IgD-negative memory B cell (primary cell): ENCODE measurements around the gene MICB. TPM values are rescaled to one million over a fixed set of nuclear protein-coding genes. Genes with fewer than 3 reads are reported as not detected.

Experiments used
- H3K27ac Mint-ChIP-seq, 3 donors: one replicate each; pipeline ENCODE4 v1.8.0; 2020 to 2022; ENCODE audit warnings: mild to moderate bottlenecking in 3 of 3, mixed read lengths in 3 of 3, moderate library complexity in 1 of 3
- H3K27me3 Mint-ChIP-seq: one replicate; pipeline ENCODE4 v1.8.0; 2021; ENCODE audit warnings: mixed read lengths
- H3K36me3 Mint-ChIP-seq: one replicate; pipeline ENCODE4 v1.8.0; 2020; ENCODE audit warnings: mild to moderate bottlenecking, mixed read lengths
- H3K4me1 Mint-ChIP-seq, 3 donors: one replicate each; pipeline ENCODE4 v1.8.0; 2020 to 2022; ENCODE audit warnings: mixed read lengths in 3 of 3, mild to moderate bottlenecking in 1 of 3
- H3K4me3 Mint-ChIP-seq, 4 donors: one replicate each; pipeline ENCODE4 v1.8.0; 2020 to 2022; ENCODE audit warnings: mild to moderate bottlenecking in 4 of 4, mixed read lengths in 4 of 4, moderate library complexity in 3 of 4
- H3K9me3 Mint-ChIP-seq, 3 donors: one replicate each; pipeline ENCODE4 v1.8.0; 2020 to 2021; ENCODE audit warnings: mixed read lengths in 3 of 3, mild to moderate bottlenecking in 1 of 3
- polyA plus RNA-seq: library from polyadenylated mRNA; unstranded; fragments of 300-500 nt; fragmentation: Illumina TruSeq; gene quantifications from one replicate; pipeline ENCODE4 v1.2.3, GENCODE V29; 2021

Gene MICB
- polyA plus RNA-seq, 1 donor from 2014 or later: 9.3 TPM

DNA sequence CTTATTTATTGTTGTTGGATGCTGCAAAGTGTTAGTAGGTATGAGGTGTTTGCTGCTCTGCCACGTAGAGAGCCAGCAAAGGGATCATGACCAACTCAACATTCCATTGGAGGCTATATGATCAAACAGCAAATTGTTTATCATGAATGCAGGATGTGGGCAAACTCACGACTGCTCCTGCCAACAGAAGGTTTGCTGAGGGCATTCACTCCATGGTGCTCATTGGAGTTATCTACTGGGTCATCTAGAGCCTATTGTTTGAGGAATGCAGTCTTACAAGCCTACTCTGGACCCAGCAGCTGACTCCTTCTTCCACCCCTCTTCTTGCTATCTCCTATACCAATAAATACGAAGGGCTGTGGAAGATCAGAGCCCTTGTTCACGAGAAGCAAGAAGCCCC lies 12.1 kb downstream of the MICB start:
- Mint-ChIP-seq H3K36me3 (peaks cover 4% of the 10 kb centered on the region), H3K4me3 (no peak overlapping the region), H3K27me3 (no peaks in the 10 kb centered on the region), H3K4me1 (peaks cover 0 to 2% (median under 1%) of the 10 kb centered on the region in 3 donors), H3K27ac (no peak overlapping the region), H3K9me3 (no peaks in the 10 kb centered on the region)

DNA sequence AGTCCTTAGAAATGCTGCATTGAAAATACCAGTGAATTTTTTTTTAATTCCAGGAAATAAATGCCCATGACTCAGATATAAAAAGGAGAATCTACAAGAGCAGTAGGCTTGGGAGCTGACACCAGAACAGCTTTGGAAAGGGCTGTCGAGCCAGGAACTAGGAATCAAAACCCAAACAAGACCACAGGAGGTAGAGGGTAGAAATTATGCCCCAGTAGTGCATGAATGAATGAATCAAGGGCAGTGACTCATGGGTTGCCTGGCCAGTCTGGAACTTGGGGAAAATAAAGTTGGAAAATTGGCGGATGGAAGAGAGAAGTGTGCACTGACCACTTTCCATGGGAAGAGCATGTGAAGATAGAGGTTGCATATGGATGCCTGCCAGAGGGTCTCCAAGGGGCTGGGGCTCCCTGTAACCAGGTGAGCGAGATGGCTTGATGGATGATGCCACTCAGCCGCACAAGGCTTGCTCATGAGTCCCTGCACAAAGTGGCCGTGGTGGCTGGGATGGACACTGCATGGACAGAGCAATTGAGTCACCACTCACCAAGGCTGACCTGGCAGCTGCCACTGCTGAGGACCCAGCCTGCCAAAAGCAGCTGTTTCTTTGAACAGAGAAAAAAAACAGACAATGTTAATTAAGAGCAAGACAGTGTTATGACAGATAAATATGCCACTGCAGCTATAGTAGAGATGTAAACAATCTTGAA lies 15.7 kb downstream of the MICB start:
- Mint-ChIP-seq H3K27ac (no peak overlapping the region), H3K4me1 (no peaks in the 10 kb centered on the region), H3K36me3 (peaks cover 4% of the 10 kb centered on the region), H3K9me3 (no peaks in the 10 kb centered on the region), H3K4me3 (no peak overlapping the region), H3K27me3 (no peaks in the 10 kb centered on the region)

DNA sequence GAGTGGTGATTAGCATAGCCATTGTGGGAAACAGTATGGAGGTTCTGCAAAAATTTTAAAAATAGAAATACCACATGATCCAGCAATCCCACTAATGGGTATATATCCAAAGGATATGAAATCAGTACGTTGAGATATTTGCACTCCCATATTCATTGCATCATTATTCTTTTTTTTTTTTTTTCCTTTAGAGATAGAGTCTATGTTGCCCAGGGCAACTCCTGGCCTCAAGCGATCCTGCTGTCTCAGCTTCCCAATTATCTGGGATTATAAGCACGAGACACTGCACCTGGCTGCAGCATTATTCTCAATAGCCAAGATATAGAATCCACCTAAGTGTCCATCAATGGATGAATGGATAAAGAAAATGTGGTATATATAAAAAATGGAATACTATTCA lies 23.9 kb downstream of the MICB start:
- H3K27me3 Mint-ChIP-seq: no peaks in the 10 kb centered on the region
- H3K4me3 Mint-ChIP-seq: no peak overlapping the region
- H3K4me1 Mint-ChIP-seq: no peaks in the 10 kb centered on the region
- no peaks in the 10 kb centered on the region for H3K9me3 Mint-ChIP-seq
- no peak overlapping the region for H3K27ac Mint-ChIP-seq
- H3K36me3 Mint-ChIP-seq: no peaks in the 10 kb centered on the region

DNA sequence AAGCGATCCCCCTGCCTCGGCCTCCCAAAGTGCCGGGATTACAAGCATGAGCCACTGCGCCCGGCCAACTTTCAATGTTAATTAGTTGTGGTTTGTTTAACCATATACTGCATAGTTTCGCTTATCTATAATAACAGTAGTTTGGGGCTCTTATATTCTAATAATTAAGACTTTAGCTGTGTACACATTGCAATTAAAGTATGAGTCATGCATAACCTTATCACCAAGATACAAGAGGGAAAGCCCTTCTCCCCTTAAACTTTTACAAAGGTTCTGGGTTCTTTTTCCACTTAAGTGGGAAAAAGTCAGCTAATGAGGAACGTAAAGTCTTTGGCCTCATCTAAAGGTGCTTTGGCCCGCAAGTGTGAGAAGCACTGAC lies 27.6 kb downstream of the MICB start:
- no peaks in the 10 kb centered on the region for H3K27me3 Mint-ChIP-seq
- H3K27ac Mint-ChIP-seq: peak overlapping the region in 1 of 3 donors; percentile 16

DNA sequence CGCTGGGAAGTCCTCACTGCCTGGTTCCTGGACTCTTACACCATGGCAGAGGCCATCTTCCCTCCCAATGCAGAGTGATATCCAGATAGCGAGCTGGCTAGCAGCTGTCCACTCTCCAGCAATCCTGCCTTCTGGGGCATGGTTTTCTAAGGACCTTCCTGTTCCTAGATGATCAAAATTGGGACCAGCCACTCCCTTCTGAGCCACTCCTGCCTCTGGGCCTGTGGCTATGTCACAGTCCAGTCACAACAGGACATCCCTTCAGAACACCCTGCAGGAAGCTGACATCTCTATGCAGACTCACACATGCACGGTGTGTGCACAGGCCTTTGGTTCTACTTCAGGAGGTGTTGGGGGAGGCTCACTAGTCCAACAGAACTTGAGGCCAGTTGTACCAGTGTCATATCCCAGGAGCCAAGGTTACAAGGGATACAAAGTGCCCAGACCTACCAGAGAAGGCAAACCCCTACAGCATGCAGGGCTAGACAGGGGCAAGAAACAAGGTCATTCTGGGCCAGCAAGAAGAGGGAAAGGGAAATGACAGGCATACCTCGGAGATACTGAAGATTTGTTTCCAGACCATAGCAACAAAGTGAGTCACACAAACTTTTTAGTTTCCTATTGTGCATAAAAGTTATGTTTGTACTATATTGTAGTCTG lies 28.1 kb downstream of the MICB start:
- Mint-ChIP-seq H3K27ac (no peak overlapping the region), H3K36me3 (no peaks in the 10 kb centered on the region), H3K4me3 (no peak overlapping the region)

More for the DNA sequence above, 27.6 kb downstream of the MICB start:
- Mint-ChIP-seq H3K9me3 (no peaks in the 10 kb centered on the region), H3K4me1 (peaks cover 0 to 4% (median 0%) of the 10 kb centered on the region in 3 donors), H3K4me3 (no peak overlapping the region), H3K36me3 (no peaks in the 10 kb centered on the region)

DNA sequence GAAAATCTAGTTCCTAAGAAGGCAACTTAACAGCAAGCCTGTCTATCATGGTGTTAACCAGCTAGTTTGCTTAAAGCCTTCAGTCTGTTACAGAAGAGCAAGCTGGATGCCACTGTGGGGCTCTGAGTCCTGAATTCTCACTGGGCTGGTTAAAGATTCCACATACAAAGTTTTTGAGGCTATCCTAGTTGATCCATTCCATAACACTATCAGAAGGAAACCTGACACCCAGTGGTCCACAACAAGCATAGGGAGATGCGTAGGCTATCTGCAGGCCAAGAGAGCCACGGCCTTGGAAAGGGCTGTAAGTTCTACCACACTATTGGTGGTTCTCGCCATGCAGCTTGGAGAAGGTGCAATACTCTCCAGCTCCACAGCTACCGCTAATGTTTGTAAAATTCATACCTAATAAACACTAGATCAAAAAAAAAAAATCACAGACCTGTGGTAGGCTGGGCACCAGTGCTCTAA lies 30.4 kb downstream of the MICB start:
- H3K9me3 Mint-ChIP-seq: no peaks in the 10 kb centered on the region
- no peak overlapping the region for H3K4me3 Mint-ChIP-seq
- no peaks in the 10 kb centered on the region for H3K36me3 Mint-ChIP-seq
- no peak overlapping the region for H3K27ac Mint-ChIP-seq
- peaks cover 0 to 4% (median 4%) of the 10 kb centered on the region in 3 donors for H3K4me1 Mint-ChIP-seq
- H3K27me3 Mint-ChIP-seq: no peaks in the 10 kb centered on the region

More for the DNA sequence above, 28.1 kb downstream of the MICB start:
- H3K9me3 Mint-ChIP-seq: no peaks in the 10 kb centered on the region
- H3K27me3 Mint-ChIP-seq: no peaks in the 10 kb centered on the region
- peaks cover 0 to 4% (median 1%) of the 10 kb centered on the region in 3 donors for H3K4me1 Mint-ChIP-seq

DNA sequence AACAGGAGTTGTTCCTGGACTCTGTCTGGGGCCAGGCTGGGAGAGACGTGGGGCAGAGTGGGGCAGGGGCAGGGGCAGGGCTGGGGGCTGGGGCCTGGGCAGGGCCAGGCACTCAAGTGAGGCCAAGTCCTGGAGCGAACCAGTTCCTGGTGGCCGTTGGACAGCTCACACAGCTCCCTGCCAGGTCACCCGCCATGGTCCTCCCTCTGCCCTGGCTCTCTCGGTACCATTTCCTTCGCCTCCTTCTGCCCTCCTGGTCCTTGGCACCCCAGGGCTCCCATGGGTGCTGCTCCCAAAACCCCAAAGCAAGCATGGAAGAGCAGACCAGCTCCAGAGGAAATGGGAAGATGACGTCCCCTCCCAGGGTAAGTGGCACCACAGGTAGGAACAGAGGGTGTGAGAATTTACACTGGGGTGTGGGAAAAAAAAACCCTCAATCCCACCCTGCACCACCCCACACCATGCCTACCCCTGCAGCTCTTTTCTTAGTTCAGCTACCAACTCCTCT lies 30.9 kb downstream of the MICB start, which contains the start of gene MCCD1:
TSS of gene MCCD1 (plus strand) at position 142 of the 508 bp plus-strand sequence. CDS start at position 195, 53 bp downstream.
- no peaks in the 10 kb centered on the region for H3K27me3 Mint-ChIP-seq
- no peaks in the 10 kb centered on the region for H3K36me3 Mint-ChIP-seq
- no peak within 1 kb of the TSS for H3K27ac Mint-ChIP-seq
- H3K4me3 Mint-ChIP-seq: no peak within 1 kb of the TSS
- peaks cover 0 to 5% (median 4%) of the 10 kb centered on the region in 3 donors for H3K4me1 Mint-ChIP-seq
- no peaks in the 10 kb centered on the region for H3K9me3 Mint-ChIP-seq

DNA sequence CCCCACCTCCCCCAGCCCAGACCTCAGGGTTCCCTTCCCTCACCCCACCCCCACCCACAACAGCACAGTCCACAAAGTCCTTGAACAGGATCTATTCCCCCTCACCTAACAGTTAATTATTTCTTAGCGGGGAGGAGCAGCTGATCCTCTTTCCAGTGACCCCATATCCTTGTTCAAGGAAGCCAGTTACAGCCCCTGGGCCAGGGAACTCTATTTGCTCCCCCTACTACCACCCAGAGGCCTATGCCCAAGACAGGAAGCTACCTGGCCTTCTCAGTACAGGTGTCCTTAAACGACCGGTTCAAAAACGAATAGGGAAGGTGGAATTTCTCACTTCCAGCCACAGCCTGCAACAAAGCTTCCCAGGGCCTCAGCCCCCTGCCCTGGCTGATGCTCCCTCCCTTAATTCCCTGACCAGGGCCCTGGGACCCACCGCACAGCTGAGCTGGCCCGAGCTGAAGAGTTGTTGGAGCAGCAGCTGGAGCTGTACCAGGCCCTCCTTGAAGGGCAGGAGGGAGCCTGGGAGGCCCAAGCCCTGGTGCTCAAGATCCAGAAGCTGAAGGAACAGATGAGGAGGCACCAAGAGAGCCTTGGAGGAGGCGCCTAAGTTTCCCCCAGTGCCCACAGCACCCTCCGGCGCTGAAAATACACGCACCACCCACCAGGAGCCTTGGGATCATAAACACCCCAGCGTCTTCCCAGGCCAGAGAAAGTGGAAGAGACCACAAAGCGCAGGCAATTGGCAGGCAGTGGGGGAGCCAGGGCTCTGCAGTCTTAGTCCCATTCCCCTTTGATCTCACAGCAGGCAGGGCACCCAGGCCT lies 31.6 kb downstream of the MICB start:
- Mint-ChIP-seq H3K27me3 (no peaks in the 10 kb centered on the region), H3K27ac (no peak overlapping the region), H3K36me3 (no peaks in the 10 kb centered on the region), H3K4me1 (peaks cover 0 to 5% (median 4%) of the 10 kb centered on the region in 3 donors), H3K4me3 (no peak overlapping the region), H3K9me3 (no peaks in the 10 kb centered on the region)

DNA sequence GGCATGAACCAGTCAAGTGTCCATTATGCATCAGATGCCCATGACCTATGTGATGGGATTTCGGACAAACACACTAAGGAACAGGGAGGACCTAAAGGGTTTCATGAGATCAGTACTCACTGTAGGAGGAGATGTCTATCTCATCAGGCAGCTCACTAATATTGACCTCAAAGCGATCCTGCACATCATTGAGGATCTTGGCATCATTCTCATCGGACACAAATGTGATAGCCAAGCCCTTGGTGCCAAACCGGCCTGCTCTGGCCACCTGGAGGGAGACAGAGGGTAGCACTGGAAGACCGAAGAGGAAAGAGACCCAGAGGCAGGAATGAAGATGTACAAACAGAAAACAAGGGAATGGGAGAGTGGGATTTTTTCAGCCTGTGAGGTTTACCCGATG lies 32.7 kb downstream of the MICB start:
- Mint-ChIP-seq H3K4me3 (no peak overlapping the region), H3K27ac (peak overlapping the region in 1 of 3 donors; percentile 57), H3K4me1 (peaks cover 0 to 5% (median 4%) of the 10 kb centered on the region in 3 donors), H3K36me3 (no peaks in the 10 kb centered on the region), H3K27me3 (no peaks in the 10 kb centered on the region), H3K9me3 (no peaks in the 10 kb centered on the region)

DNA sequence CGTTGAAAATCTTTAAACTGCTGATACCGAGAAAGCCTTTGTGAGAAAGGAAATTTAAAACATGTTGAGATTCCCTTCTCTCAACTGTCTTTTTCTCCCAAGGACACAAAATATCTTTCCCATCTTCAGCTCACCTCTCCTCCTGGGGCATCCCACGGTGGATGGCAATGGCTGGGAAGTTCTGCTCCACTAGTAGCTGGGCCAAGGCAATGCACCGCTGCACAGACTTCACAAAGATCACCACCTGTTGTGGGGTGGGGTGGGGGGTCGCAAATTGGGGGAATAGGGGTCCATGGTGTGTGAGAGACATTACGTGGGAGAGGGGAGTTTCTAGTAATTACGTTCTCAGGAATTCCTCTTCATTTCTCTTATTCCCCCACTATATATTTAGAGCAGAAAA lies 33.2 kb downstream of the MICB start:
- H3K27ac Mint-ChIP-seq: no peak overlapping the region
- no peak overlapping the region for H3K4me3 Mint-ChIP-seq
- H3K9me3 Mint-ChIP-seq: no peaks in the 10 kb centered on the region
- H3K36me3 Mint-ChIP-seq: no peaks in the 10 kb centered on the region
- peaks cover 0 to 8% (median 5%) of the 10 kb centered on the region in 3 donors for H3K4me1 Mint-ChIP-seq
- H3K27me3 Mint-ChIP-seq: no peaks in the 10 kb centered on the region

DNA sequence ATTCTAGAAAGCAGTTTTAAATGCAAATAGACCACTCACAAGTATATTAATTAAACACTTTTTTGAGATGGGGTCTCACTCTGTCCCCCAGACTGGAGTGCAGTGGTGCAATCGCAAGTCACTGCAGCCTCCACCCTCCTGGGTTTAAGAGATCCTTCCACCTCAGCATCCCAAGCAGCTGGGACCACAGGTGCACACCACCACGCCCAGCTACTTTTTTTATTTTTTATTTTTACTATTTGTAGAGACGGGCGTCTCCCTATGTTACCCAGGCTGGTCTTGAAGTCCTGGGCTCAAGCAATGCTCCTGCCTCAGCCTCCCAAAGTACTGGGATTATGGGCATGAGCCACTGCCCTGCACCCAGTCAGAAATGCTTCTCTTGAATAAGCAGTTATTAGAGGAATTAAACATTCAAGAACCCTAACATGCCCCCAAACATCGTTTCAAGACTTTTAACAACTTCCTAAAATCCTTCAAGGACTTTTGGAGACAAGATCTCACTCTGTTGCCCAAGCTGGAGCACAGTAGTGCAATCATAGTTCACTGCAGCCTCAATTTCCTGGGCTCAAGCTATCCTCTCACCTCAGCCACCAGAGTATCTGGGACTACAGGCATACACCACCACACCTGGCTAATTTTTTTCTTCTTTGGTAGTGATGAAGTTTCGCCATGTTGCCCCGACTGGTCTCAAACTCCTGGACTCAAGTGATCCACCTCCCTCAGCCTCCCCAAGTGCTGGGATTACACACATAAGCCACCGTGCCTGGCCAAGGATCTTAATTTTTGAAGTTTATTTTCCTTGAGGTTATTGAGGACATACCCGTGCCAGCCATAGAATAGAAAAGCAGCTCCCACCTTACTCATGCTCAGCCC lies 34.1 kb downstream of the MICB start:
- Mint-ChIP-seq H3K4me3 (peak overlapping the region in 1 of 4 donors; percentile 23), H3K27ac (peak overlapping the region in 2 of 3 donors; percentile 10 to 43), H3K9me3 (no peaks in the 10 kb centered on the region), H3K4me1 (peaks cover 0 to 9% (median 6%) of the 10 kb centered on the region in 3 donors), H3K36me3 (no peaks in the 10 kb centered on the region), H3K27me3 (no peaks in the 10 kb centered on the region)

DNA sequence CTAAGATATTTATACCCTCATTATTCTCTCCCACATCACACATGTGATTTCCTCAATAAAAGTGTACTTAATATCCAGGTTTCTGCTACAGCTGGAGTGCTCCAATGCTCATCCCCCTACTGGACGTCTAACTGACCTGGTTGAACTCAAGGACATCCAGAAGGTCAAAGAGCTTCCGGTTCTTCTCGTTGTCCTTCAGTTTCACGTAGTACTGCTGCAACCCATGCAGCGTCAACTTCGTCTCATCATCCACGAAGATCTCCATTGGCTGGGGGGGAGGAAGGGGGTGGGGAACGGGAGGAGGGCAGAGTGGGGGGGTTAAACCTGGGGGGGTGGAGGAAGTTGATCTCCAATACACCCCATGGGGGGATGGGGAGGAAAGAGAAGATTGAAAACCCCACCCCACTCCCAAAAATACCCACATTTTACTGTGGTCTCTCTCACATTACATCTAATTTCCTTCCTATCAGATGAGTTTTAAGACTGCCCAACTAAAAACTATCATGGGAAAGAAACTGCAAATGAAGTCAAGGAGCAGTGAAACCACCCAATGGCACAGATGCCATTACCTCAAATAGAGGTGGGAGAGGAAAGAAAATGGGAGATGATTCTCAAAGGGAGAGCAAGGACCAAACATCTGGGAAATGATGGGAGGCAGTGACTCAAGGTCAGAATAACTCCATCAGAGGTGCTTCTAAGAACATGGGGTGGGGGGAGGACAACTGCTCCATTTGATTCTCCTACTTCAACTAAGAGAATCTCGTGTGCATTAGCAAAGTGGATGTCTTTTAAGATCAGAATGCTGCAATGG lies 34.9 kb downstream of the MICB start:
- Mint-ChIP-seq H3K4me3 (peak overlapping the region in 2 of 4 donors; percentile 23 to 41), H3K4me1 (peaks cover 0 to 9% (median 4%) of the 10 kb centered on the region in 3 donors), H3K27ac (peak overlapping the region in 2 of 3 donors; percentile 43 to 62), H3K27me3 (no peaks in the 10 kb centered on the region), H3K9me3 (no peaks in the 10 kb centered on the region), H3K36me3 (no peaks in the 10 kb centered on the region)

DNA sequence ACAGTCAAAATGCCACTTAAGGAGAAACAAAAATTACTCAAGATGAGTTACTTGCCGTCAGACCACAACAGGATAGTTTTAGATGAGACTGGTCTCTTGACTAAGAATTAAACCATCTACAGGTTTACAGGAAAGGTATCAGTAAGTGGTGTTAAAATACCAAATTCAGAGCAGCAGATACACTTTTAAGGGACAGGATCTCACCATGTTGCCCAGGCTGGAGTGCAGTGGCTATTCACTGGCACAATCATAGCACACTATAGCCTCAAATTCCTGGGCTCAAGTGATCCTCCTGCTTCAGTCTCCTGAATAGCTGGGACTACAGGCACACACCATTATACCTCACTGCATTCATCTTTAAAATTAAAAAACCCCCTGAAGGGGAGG lies 35.5 kb downstream of the MICB start:
- Mint-ChIP-seq H3K36me3 (peaks cover 2% of the 10 kb centered on the region), H3K27ac (no peak overlapping the region), H3K4me3 (peak overlapping the region in 1 of 4 donors; percentile 41)

More for the DNA sequence above, 35.5 kb downstream of the MICB start:
- Mint-ChIP-seq H3K27me3 (no peaks in the 10 kb centered on the region), H3K4me1 (peaks cover 3 to 12% (median 5%) of the 10 kb centered on the region in 3 donors), H3K9me3 (no peaks in the 10 kb centered on the region)
